Epithelial cell of proximal tubule (primary cell): ENCODE measurements around the gene TMA16. TPM values are rescaled to one million over a fixed set of nuclear protein-coding genes. Genes with fewer than 3 reads are reported as not detected.
"Not testable (repeated sequence)": the region's sequence is repeated elsewhere in the genome, so short reads cannot be mapped to it uniquely, and the experiment has no call there.

Experiments
- DNase-seq: peaks from one replicate; pipeline ENCODE4 v3.0.0-alpha.2; 2011; ENCODE audit warnings: low read depth
- H3K4me3 ChIP-seq: 2 replicates; pipeline ENCODE4 v1.5.1; 2011; ENCODE audit warnings: low read depth, mild to moderate bottlenecking, low read length
- total RNA-seq: library from RNA; depleted of rRNA; stranded (reverse); fragments of >200 nt; gene quantifications from 2 replicates; pipeline ENCODE4 v1.2.3, GENCODE V29; 2015
- TF ChIP-seq, protein P1 (sequence below): conservative IDR thresholded peaks from 2 replicates; pipeline ENCODE4 v1.5.1; 2012; ENCODE audit warnings: low read depth, mild to moderate bottlenecking, low read length

The TMA16 gene
- total RNA-seq, 1 donor from 2014 or later = 48.8 TPM

DNA sequence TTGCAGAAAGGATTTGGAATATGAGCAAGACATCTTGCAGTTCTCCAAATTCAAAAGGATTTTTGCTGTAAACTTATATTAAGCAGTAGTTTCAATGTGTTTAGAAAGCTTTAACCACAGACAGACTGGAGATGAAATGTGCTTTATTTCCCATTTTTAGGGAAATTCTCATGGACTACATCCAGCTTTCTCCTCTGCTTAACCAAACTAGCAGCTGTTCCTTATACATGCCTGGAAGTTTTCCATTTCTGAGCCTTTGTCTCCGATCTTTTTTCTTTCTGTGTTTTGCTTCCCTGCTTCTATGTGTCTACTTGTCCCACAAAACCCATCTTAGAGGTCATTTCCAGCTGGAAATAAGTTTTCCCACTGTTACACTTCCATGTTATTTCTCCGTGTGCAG lies 41.6 kb downstream of the TMA16 start:
- TF ChIP-seq, protein P1, sequence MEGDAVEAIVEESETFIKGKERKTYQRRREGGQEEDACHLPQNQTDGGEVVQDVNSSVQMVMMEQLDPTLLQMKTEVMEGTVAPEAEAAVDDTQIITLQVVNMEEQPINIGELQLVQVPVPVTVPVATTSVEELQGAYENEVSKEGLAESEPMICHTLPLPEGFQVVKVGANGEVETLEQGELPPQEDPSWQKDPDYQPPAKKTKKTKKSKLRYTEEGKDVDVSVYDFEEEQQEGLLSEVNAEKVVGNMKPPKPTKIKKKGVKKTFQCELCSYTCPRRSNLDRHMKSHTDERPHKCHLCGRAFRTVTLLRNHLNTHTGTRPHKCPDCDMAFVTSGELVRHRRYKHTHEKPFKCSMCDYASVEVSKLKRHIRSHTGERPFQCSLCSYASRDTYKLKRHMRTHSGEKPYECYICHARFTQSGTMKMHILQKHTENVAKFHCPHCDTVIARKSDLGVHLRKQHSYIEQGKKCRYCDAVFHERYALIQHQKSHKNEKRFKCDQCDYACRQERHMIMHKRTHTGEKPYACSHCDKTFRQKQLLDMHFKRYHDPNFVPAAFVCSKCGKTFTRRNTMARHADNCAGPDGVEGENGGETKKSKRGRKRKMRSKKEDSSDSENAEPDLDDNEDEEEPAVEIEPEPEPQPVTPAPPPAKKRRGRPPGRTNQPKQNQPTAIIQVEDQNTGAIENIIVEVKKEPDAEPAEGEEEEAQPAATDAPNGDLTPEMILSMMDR = no peak
- DNase-seq = no peak
- H3K4me3 ChIP-seq = no peak overlapping the region

- no peak for DNase-seq
- H3K4me3 ChIP-seq = no peak overlapping the region
- TF ChIP-seq, protein P1 = no peak
These were observed 42.6 kb downstream of the TMA16 start for GRCh38 chr4:163537114-163537513.

GRCh38 chr4:163538820-163539219 lies 44.3 kb downstream of the TMA16 start:
- DNase-seq, H3K4me3 ChIP-seq: not testable (repeated sequence)

DNA sequence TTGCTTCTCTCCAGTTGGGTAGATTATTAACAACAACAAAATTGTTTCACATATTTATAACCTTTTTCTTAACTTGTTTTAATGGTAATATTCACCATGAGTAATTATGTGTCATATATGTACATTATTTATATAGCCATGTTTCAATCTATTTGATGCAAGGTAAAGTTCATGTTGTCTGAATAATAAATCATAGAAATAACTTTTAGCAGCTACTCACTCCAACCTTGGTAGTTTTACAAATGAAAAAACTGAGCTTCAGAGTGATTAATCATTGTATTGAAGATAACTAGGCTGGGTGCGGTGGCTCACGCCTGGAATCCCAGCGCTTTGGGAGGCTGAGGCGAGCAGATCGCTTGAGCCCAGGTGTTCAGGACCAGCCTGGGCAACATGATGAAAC lies 46.0 kb downstream of the TMA16 start:
- TF ChIP-seq, protein P1 = no peak
- no peak overlapping the region for H3K4me3 ChIP-seq
- no peak for DNase-seq

DNA sequence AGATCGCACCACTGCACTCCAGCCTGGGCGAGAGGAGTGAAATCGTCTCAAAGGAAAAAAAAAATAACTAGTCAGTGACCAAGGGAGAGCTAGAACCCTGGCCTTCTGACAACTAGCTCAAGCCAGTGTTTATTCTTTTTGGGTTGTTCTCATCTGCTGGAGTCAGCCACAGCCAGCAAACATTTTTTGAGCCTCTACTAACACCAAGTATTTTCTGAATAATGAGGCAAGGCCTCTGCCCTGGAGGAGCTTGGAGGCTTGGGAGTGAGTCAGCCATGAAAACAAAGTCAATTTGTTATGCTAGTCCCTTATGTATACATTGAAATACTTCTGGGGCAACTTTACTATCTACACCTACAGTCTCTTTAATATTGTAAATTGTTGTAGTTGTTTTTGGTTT lies 46.5 kb downstream of the TMA16 start:
- no peak for DNase-seq
- no peak overlapping the region for H3K4me3 ChIP-seq
- TF ChIP-seq, protein P1 = no peak

DNA sequence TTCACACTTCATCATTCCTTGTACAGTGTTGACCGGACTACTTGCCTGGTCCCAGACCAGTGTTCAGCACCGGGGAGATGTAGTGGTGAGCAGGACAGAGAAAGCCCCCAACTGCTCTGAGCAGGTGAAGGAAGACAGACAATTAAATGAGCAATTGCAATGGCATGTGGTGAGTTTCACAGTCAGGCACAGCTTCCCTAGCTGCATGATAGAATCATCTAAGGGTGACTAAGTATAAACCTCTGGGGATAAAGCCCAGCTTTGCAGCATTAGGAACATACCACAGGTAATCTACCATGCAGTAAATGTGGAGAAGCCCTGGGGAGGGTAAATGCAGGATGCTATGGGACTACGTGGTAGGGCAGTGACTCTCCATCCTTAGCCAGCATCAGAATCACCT lies 47.8 kb downstream of the TMA16 start:
- peak; percentile 59 for DNase-seq

DNA sequence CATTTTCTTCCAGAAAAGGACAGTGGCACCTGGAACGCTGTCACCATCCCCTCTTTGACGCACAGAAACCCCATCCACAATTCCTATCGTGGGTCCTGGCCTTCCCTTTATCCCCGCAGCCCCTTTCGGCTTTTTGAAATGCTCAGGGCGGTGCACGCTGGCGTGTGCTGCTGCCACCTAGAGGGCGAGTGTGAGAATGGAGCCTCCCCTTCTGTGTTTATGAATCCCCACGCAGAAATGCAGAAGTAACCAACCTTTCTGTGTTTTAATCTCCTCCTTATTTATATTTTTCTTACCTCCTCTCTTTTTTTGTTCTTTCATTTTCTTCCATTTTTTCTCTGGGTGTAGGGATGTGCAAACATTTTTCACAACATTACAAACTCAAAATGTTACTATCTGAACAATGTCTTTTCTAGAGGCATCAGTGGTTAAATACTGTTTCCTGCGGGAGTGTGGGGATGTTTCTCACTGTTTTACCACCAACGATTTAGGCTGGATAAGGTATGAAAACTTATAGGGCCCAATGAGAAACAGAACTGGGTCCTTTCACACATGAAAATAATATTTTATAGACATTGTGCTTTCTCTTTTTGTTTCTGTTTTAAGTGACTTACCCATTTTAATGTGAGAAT lies 50.0 kb downstream of the TMA16 start:
- peak overlapping the region; percentile 38 for H3K4me3 ChIP-seq
- DNase-seq = no peak
- TF ChIP-seq, protein P1 = peak; percentile 99

More for the DNA sequence above, 47.8 kb downstream of the TMA16 start:
- H3K4me3 ChIP-seq = no peak overlapping the region
- TF ChIP-seq, protein P1 = no peak
